GM19438 (cell line): Measurements from ENCODE around the gene GCNT4.

ENCODE experiments used
- ATAC-seq: cut with Tn5 transposase; IDR thresholded peaks from one replicate; pipeline ENCODE4 v1.9.1; 2021; ENCODE audit warnings: low read depth; ENCODE audit not compliant: unreplicated experiment

GCNT4 gene

DNA sequence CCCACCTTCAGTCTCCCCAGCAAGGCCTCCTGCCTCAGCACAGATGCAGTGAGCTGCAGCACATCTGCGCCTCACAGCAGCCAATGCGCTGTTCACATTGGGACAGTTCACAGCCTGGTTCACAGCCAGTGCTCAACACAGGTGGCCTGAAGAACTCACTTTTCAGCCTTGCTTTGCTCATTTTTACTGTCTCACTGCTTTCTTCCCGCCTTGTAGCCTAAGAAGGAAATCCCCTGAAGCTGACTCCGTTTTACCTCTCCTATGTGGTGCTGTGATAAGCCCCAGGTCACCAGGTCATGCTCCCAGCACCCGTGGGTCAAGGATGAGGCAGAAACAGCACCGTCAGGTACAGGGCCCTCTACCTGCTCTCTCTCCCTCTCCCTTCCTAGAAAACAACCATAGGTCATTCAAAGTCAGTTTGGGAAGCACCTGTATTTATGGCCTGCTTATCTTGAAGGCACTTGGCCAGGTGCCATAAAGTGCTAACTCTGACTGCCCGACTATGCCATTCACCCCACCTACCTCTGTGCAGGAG, 1.1 kb downstream of the GCNT4 start:
- no peak for ATAC-seq

DNA sequence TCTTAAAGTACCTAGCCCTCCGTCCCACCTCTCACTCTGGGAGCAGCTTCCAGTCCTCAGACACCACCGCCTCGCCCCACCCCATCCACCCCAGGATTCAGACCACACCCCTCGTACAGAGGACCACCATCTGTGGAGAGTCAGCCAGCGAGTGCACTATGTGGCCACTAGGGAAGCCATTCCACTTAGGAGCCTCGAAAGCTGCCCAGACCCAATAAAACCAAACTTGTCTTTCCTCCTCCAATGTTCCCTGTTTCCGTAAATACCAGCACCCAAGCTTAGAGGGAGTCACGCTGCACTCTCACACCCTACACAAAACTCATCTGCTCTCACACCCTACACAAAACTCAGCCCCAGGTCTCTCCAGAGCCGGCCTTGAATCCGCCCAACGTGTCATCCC, 1.9 kb downstream of the GCNT4 start:
- no peak for ATAC-seq

DNA sequence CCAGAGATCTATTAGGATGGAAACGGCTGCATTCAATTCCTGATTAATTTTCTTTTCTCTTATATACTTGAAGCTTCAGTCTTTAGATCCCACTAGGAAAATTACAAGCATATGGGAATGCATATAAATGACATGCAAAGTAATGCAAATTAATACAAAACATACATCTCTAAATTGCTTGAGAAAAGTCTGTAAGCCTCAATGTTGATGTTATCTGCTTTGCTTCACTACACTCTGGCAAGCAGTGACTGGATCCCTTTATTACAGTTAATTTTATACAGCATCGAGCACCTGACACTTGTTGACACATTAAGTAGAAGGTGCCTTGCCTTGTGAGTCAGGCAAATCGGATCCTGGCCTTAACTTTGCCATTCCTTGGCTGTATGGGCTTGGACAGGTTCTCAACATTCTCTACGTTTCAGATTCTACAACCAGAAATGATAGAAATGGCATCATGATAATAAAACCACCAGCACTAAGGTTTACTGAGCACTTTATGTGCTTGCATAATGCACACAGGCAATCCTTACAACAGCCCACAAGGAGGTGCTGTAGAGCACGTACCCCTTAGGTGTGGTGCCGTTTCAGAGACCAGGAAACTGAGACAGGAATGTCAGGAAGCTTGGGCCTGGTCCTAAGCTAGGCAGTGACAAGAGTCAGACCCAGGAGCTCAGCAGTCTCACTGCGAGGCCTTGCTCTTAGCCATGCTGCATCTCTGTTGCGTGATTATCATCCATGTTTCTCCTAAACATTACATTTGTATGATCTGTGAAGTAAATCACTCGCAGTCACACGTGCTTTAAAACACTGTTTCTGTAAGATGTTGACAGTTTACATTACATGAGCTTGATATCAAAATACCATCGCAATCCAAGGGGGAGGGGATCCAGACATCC, 2.7 kb downstream of the GCNT4 start:
- no peak for ATAC-seq

DNA sequence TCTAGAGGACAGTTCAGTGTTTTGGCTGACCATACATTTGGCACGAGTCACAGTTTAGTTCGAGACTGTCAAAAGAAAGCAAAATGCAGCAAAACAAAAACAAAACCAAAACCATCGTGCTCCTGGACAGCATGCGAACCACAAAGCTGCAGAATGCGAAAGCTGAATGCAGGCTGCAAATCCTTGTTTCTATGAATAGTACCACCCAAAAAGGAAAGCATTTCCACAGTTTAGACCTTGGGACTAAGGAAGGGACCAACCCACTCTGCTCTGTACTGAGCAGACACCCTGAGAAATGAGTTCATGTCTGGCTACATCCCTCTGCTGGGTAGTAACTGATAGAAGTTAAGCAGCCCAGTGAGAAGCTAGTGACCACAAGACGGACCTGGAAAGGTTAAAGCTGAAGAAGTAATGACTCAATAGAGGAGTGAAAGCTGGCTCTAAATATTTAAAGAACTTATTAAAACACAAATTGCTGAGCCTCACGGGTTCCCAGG, 3.9 kb downstream of the GCNT4 start:
- ATAC-seq, result peak; percentile 45

DNA sequence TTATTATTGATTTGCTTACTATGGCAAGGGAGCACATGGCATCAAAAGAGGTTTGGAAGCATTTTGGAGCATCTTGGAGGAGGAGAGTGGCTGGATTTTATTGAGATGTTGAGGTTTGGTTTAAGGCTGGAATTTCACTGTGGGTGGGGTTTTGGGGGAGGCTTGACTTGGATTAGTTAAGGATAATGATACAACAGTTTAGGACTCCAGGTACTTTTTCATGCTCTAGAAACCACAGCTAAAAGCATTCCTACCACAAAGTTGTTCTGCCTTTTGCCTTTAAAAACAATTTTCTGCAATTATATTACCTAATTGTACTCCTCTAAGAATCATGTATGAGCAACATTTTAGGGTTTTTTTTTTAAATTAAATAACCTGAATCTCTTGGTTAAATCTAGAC, 5.0 kb downstream of the GCNT4 start:
- no peak for ATAC-seq

DNA sequence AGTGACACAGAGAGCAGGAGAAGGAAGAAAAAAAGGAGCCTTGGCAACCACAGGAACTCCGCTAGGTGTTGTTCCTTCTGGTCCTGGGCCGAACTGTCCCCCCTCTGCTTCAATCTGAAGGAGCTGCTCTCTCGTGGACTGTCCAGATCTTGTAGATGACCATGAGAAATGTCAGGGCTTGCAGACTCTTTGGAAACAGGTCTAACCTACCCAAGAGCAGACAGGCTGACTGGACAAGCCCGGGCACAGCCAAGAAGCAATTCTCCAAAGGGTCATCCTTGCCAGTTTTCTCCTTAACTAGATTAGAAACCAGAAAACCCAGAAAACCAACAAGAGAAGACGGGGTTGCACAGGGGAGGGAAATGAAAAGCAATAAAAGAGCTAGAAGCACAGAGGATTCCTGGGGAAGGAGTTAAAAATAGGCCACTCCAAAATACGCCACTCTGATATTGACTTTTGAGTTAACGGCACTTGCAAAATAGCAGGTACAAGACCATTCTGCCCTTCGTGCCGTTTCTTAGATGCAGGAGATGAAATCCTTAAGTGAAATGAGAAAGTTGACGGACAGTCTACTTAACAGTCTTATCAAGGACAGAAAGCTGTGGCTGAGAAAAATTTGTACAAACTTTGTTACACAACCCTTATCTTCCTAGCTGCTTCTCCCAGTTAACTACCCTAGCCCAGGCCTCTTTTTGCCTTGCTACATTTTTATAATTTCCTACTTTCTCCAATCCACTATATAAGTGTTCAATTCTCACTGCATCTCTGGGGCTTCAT, 5.8 kb downstream of the GCNT4 start:
- ATAC-seq, result no peak

DNA sequence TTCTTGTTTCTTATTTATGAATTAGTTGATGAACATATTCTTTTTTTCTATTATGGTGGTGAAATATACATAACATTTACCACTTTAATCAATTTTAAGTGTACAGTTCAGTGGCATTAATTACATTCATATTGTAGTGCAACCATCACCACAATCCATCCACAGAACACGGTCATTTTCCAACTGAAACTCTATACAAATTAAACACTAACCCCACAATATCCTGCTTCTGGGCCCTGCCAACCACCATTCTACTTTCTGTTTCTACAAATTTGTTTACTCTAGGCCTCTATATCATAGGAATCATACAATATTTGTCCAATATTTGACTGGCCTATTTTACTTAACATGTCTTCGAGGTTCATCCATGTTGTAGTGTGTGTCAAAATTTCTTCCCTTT, 7.3 kb downstream of the GCNT4 start:
- ATAC-seq, result no peak

DNA sequence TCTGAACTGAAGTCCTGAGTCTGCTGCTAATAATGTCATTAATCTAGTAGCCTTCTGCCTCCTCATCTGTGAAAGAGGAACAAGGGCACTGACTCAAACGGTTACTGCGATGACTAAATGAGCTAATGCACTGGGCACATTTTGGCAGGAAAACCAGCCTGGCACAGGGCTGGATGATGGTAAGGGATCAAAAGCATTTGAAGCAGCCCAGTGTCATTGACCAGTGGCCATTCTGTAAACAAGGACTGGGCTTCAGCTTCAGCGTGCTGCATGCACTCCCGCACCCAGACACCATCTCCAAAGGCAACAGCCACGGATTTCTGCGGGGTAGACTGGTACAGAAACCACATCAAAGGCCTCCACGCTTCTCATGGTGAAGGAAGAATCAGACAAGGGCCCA, 8.0 kb downstream of the GCNT4 start:
- ATAC-seq, result no peak

DNA sequence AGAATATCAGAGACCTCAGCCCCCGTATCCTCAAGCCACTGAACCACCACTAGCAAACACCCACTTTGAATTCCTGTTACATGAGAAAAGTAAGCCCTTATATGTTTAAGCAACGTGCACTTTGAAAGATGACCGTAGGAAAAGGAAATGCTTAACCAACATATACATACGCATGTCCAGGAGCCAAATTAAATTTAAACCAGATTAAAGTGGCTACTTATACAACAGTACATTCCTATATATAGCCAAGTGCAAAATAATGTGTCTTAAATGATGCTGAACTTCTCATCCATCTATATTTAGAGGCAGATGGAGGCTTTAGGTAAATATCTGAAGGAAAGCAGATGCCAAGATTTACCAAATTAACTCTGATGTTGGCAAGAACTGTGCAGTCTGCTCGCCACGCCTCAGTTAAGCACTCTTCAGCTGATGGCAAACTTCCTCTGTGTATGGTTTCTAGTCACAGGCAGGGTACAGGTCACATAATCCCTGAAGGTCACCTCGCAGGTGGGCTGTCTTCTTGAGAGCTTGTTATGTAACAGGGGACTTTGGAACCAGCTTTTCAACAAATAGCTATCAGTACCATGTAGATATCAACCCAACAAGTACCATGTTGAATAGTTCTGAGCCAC, 8.6 kb downstream of the GCNT4 start:
- ATAC-seq, result no peak

DNA sequence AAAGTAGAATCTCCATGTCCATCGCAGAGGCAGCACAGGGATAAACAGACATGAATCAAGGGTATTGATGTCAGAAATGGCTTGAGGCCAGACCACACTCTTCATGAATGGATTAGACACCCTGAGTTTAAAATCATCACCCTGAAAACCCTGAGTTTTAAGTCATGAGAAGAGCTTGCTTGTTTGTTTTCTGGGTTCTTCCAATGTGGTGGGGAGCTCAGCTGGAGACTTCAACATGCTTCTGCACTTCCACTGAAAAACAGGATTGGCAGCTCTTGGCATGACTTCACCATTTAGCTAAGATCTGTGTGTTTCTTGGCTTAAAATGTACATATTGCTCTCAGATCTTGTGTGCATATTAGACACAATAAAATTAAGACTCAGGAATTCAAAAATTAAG, 9.8 kb downstream of the GCNT4 start:
- no peak for ATAC-seq

DNA sequence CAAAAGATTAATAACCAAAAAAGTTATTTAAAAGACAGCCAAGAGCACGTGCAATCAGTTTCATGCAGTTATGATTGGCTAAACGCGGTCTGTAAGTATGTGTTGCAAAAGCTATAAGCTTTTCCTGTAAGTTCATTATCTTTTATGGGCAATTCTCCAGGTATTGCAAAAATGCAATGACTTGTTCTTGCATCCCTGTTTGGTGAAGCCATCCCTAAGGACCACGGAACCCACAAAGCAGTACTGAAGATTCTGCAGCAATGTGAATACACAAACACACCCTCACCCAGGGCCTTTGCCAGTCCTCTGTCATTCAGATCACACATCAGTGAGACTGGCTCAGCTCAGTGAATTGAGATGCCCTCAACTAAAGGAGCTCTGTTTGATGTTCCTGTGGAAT, 11.4 kb downstream of the GCNT4 start:
- ATAC-seq, result no peak

DNA sequence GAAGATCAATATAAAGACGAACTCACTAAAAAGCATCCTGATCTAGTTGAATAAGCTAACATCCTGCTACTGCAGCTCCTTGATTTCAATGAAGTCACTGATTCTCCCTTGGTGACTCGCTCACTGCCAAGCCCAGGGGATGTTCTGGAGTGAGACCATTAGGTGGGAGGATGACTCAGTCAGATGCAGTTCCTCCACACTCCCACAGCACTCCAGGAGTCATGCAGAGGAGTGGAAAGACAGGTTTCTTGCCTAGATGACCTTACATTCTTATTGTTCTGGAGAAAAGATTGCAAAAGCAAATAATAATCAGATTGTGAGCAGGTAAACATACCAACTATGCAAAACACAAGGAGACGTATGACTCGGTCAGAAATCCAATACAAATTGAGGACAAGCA, 15.3 kb downstream of the GCNT4 start:
- no peak for ATAC-seq

DNA sequence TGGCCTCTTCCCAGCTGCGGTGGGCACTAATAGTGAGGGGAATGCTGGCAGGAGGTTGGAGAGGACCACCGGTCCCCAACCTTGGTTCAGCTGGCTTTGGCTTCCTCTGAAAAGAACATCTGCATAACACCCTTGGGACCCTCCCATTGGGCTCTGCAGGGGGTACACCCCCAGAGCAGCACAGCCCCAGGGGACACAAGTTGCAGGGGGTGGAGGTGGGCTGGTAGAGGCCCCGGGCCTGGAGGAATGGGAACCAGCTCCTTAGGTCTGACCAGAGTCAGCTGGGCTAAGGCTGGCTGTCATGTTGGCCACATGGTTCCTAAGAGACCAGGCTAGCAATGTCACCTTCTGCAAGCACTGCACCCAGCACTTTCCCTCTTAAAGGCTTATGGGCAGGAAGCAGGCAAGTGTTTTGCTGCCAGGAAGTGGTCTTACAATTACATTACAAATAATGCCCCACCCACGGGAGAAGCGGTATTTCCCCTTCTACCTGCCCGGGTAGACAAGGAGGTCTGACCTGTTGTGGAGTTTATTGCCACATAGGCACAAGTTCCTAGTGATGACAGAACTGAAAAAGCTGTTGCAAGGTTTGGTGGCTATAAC, 18.1 kb downstream of the GCNT4 start:
- no peak for ATAC-seq

DNA sequence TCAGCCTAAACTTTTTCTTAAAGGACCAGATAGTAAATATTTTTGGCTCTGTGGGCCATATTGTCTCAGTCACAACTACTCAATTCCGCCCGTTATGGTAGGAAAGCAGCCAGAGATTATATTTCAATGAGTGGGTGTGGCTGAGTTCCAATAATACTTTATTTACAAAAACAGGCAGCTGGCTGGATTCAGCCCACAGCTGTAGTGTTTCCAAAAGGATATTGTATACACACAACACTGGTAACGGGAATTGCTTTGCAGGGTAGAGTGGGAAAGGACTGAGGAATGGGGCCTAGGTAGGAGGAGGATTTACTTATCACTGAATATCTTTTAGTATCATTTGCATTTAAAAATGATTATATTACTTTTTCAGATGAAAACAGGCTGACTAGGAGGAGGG, 21.0 kb downstream of the GCNT4 start:
- ATAC-seq, result no peak

DNA sequence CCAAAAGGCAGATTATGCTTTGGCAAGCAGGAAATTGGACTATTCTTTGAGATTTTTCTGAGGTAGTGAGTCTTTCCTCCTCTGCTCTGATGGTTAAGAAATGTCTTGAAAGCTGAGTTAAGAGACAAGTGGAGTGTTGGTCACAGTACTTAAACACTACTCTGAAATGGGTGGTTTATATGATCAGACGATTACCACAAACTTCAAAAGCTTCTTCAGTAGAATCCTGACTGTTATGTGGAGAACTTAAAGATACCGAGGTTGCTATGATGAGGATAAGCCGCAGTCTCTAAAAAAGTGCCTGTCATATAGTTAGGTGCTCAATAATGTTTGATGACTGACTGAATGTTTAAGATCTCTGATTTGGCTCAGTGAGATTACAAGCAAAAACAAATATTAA, 24.3 kb downstream of the GCNT4 start:
- no peak for ATAC-seq

DNA sequence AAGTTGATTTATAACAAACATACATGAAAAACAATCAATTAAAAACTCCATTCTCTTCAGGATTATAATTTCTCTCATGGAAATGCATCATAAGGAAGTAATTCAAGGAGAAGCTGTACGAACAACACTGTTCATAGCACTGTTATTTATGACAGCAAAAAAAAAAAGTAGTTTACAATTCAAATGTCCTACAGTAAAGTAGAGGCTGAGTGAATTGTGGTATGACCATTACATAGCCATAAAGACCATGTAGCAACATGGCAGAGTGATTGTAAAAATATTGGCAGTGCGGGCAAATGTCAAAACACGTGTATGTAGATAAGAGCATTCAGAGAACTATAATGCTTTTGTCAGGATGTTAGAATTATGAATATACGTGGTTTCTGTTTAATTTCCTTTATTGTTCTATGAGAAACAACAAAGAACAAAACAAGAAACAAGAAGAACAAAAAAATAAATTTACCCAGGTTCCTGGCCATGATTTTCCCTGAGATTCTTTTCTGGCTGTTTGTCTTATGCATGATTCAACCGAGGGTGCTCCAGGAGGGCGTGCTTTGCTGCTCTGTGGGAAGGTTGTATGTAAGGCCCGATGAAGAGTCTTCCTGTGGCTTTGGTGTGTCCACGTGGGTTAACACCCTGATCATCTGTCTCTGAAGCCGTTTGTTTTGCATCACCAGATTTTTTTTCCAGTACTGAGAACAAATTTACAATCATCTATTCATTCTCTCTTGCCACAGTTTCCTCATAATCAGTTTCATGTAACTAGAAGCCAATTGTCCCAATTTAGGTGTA, 28.8 kb downstream of the GCNT4 start:
- ATAC-seq, result no peak

DNA sequence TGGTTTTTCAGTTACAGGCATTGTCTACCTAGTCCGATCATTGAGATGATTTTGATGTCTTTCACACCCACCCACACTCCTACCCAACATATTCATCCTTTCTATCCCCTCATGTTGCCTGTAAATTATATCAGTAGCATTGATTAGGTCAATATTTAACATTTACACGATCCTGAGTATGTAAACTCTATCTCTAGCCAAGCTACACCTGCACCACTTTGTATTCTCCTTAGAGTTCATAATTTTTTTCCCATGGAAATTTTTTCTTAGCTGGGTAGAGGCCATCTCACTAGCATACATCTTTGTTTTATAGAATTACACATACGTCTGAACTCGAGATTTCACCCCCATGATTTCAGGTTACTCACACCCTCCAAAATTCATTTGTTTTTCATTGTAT, 30.6 kb downstream of the GCNT4 start:
- no peak for ATAC-seq

DNA sequence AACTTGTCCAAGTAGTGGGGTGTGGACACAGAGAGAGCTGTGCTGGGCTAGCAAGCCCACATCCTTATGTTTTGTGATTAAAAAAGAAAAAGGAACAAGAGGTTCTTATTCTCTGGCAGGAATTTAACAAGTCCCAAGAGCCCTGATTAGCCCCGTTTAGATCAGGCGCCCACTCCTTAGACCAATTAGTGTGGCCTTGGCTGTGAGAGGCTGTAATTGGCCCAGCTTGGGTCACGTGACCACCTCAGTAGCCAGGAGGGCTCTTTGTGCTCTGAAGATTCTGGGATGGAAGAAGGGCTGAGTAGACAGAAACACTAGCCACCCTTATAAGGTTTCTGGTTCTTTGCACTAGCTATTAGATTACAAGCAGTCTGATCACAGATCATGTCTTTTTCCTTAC, 31.1 kb downstream of the GCNT4 start:
- ATAC-seq, result no peak

DNA sequence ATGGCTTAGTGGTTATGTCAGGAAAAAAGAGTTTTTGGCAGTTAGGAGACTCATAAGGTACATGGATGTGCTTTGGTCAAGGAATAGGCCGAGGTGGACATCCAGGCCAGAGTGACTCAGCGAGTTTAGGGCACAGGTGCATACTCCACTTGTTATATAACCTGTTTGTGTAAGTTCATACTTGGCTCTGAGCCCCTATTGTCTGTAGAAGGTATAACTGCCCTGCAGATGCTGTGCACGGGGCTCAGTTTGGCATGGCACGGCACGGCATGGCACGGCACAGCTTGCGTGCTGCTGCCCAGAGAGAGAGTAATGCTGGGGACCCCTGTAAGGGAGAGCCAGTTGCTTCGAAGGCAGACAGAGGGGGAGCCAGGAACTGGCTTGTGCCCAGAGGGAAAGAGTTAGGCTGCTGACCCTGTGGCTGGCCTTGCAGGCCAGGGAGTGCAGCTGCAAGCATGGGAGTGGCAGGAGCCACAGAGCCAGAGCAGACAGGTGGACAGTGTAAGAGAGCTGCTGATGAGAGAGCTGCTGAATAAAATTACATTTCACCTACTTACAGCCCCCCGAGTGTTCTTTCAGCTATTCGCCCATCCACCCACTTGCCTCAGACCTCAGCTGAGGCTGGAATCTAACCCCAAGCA, 32.2 kb downstream of the GCNT4 start:
- no peak for ATAC-seq
